Type B pancreatic cell (in vitro differentiated cells): Measurements from ENCODE around the gene WASF1. TPM values are rescaled to one million over a fixed set of nuclear protein-coding genes. Genes with fewer than 3 reads are reported as not detected.
"Not testable (repeated sequence)": the region's sequence is repeated elsewhere in the genome, so short reads cannot be mapped to it uniquely, and the experiment has no call there.

Experiments used
- DNase-seq: peaks from one replicate; pipeline ENCODE4 v3.0.0; 2021; ENCODE audit warnings: mixed read lengths; ENCODE audit not compliant: unreplicated experiment; ENCODE audit errors: extremely low spot score
- H3K27ac Mint-ChIP-seq: 2 replicates; pipeline ENCODE4 v1.8.0; 2021; ENCODE audit warnings: mild to moderate bottlenecking, mixed read lengths
- H3K27me3 Mint-ChIP-seq: 2 replicates; pipeline ENCODE4 v1.8.0; 2021; ENCODE audit warnings: mixed read lengths
- H3K36me3 Mint-ChIP-seq: 2 replicates; pipeline ENCODE4 v1.8.0; 2021; ENCODE audit warnings: mixed read lengths
- H3K4me1 Mint-ChIP-seq: one replicate; pipeline ENCODE4 v1.8.0; 2021; ENCODE audit warnings: mixed read lengths; ENCODE audit not compliant: unreplicated experiment
- H3K4me3 Mint-ChIP-seq: 2 replicates; pipeline ENCODE4 v1.8.0; 2021; ENCODE audit warnings: mild to moderate bottlenecking, mixed read lengths
- H3K9me3 Mint-ChIP-seq: 2 replicates; pipeline ENCODE4 v1.8.0; 2021; ENCODE audit warnings: mixed read lengths
- CTCF ChIP-seq: fragments of 200-600 bp; sonication (generic); conservative IDR thresholded peaks from 2 replicates; pipeline ENCODE4 v1.5.0; 2021; ENCODE audit warnings: antibody characterized with exemption, mild to moderate bottlenecking
- total RNA-seq: library from RNA; stranded (reverse); gene quantifications from 2 replicates; pipeline ENCODE4 v1.2.1, GENCODE V29; 2021; ENCODE audit warnings: low replicate concordance

Gene WASF1
- total RNA-seq, 1 donor from 2014 or later: 120 TPM

- TF ChIP-seq CTCF: no peak
- H3K4me1 Mint-ChIP-seq: peaks cover 7% of the 10 kb centered on the region
- no peak for DNase-seq
- H3K9me3 Mint-ChIP-seq: no peaks in the 10 kb centered on the region
- no peak overlapping the region for H3K4me3 Mint-ChIP-seq
- no peak overlapping the region for H3K27ac Mint-ChIP-seq
- H3K27me3 Mint-ChIP-seq: no peaks in the 10 kb centered on the region
- H3K36me3 Mint-ChIP-seq: peaks cover under 1% of the 10 kb centered on the region
Measured at GRCh38 chr6:110083875-110084585, 95.4 kb downstream of the WASF1 start.

- Mint-ChIP-seq H3K27me3 (peaks cover 7% of the 10 kb centered on the region), H3K4me3 (no peak overlapping the region), H3K4me1 (no peaks in the 10 kb centered on the region), H3K27ac (no peak overlapping the region), H3K36me3 (no peaks in the 10 kb centered on the region), H3K9me3 (no peaks in the 10 kb centered on the region)
- TF ChIP-seq CTCF: no peak
- no peak for DNase-seq
Measured at GRCh38 chr6:110075406-110075805, 104.1 kb downstream of the WASF1 start.

- H3K9me3 Mint-ChIP-seq, H3K36me3 Mint-ChIP-seq, H3K4me3 Mint-ChIP-seq, H3K27me3 Mint-ChIP-seq, H3K4me1 Mint-ChIP-seq, H3K27ac Mint-ChIP-seq, DNase-seq: not testable (repeated sequence)
Measured at GRCh38 chr6:110073474-110073873, 106.0 kb downstream of the WASF1 start.

- H3K4me3 Mint-ChIP-seq: no peak overlapping the region
- H3K27ac Mint-ChIP-seq: no peak overlapping the region
- H3K27me3 Mint-ChIP-seq: peaks cover 7% of the 10 kb centered on the region
- H3K4me1 Mint-ChIP-seq: peaks cover 26% of the 10 kb centered on the region
- no peak for DNase-seq
- H3K9me3 Mint-ChIP-seq: no peaks in the 10 kb centered on the region
- no peak for TF ChIP-seq CTCF
- H3K36me3 Mint-ChIP-seq: no peaks in the 10 kb centered on the region
Measured at GRCh38 chr6:110068592-110068967, 110.9 kb downstream of the WASF1 start.

DNA sequence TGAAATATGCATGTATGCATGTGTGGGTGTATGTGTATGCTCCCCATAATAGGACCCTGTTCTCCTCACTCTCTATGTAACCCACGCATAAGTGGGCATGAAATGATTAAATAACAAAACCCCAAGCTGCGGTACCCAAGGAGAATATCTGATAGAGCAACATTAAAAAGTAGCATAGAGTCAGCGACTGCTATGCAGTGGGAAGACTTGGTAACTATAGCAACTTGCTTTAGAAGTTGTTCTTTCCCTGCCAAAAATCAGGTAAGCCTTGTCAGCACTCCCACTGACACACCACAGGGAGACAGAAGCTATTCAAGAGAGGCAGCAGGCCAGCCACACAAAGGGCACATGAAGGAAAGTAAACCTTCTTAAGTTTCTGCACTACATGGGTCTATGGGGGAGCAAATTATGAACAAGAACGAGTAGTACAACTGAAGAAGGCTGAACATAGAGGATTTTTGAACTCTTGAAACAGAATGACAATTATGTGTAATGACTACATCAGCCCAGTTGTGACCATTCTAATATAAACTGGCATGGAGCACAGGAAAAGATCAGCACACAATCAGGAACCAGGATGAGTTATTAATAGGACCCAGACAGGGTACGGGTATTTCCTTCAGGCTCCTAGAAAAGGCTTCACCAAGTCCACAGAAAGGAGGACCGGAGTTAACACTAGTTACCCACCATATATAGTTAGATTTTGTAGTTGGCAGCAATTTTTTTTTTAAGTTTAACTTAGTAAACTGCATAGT, 111.5 kb downstream of the WASF1 start:
- Mint-ChIP-seq H3K27me3 (peaks cover 6% of the 10 kb centered on the region), H3K36me3 (no peaks in the 10 kb centered on the region), H3K9me3 (no peaks in the 10 kb centered on the region), H3K27ac (no peak overlapping the region), H3K4me1 (peaks cover 26% of the 10 kb centered on the region), H3K4me3 (no peak overlapping the region)
- no peak for TF ChIP-seq CTCF
- DNase-seq: no peak

DNA sequence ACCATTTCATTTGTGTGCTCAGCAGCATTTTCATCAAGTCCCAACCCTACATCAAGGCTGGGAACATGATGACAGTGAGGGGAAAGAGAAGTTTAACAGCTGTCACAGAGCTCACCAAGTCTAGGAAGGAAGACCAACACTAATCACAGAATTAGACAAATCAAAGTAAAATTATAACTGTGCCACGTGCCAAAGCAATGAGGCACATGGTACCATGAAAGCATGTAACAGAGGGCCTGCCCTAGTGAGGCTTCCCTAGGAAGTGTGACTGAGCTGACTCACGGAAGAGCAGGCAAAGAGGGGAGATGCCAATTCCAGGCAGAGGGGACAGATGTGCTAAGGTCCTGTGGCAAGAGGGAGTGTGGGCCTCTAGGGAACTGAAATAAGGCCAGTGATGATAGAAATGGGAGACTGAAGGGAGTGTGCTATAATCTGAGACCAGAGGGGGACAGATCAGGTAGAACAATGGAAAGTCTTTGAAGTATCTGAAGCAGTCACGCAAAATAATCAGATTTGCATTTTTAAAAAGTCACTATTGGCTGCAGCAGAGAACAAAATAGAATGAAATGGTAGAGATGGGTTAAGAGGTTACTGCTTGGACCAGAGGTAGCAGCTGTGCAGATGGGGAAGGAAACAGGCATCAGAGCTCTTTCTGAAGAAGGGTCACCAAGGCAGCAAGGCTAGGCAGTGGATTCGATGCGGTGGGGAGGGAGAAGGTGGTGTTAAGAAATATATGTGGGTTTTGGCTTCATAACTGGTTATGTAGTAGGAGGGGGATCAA, 114.5 kb downstream of the WASF1 start:
- Mint-ChIP-seq H3K9me3 (no peaks in the 10 kb centered on the region), H3K27ac (no peak overlapping the region), H3K36me3 (no peaks in the 10 kb centered on the region), H3K4me3 (no peak overlapping the region), H3K27me3 (peaks cover 6% of the 10 kb centered on the region), H3K4me1 (peaks cover 26% of the 10 kb centered on the region)
- TF ChIP-seq CTCF: no peak
- no peak for DNase-seq
